ENCODE measurements around the gene TMPO. TPM values are rescaled to one million over a fixed set of nuclear protein-coding genes. Genes with fewer than 3 reads are reported as not detected.
A peak's percentile ranks its signal among the peaks of the same experiment; 100 is the strongest.
"Not testable (repeated sequence)": the region's sequence is repeated elsewhere in the genome, so short reads cannot be mapped to it uniquely, and the experiment has no call there.

Gene TMPO
- 55.0 TPM for total RNA-seq

GRCh38 chr12:98515287-98516110 lies at the start of gene TMPO:
TMPO (plus strand) TSS chr12:98515590; CDS start chr12:98515868, 278 bp downstream.
- peak; percentile 99 for ATAC-seq

- ATAC-seq, result no peak
Measured at GRCh38 chr12:98465950-98466602, 49.3 kb upstream of the TMPO start.

GRCh38 chr12:98466640-98467400 lies 48.6 kb upstream of the TMPO start:
- ATAC-seq, result no peak

GRCh38 chr12:98469109-98469508 lies 46.3 kb upstream of the TMPO start:
- ATAC-seq, result no peak

GRCh38 chr12:98470469-98471082 lies 44.8 kb upstream of the TMPO start:
- no peak for ATAC-seq

GRCh38 chr12:98471085-98471484 lies 44.3 kb upstream of the TMPO start:
- ATAC-seq, result no peak

- no peak for ATAC-seq
Measured at GRCh38 chr12:98475565-98475908, 39.9 kb upstream of the TMPO start.

GRCh38 chr12:98478606-98479005 lies 36.8 kb upstream of the TMPO start:
- no peak for ATAC-seq

GRCh38 chr12:98483621-98484503 lies 31.5 kb upstream of the TMPO start:
- ATAC-seq, result no peak

GRCh38 chr12:98485792-98486340 lies 29.5 kb upstream of the TMPO start:
- ATAC-seq, result no peak

GRCh38 chr12:98488416-98488815 lies 27.0 kb upstream of the TMPO start:
- not testable (repeated sequence) for ATAC-seq

- no peak for ATAC-seq
Measured at GRCh38 chr12:98489176-98489575, 26.2 kb upstream of the TMPO start.

- peak; percentile 89 for ATAC-seq
Measured at GRCh38 chr12:98490501-98491453, 24.6 kb upstream of the TMPO start.

- ATAC-seq, result no peak
Measured at GRCh38 chr12:98492580-98493140, 22.7 kb upstream of the TMPO start.

- not testable (repeated sequence) for ATAC-seq
Measured at GRCh38 chr12:98501266-98501629, 14.1 kb upstream of the TMPO start.

GRCh38 chr12:98503342-98503591 lies 12.1 kb upstream of the TMPO start:
- ATAC-seq, result peak; percentile 82

GRCh38 chr12:98503592-98504367 lies 11.6 kb upstream of the TMPO start:
- ATAC-seq, result peak; percentile 93

- ATAC-seq, result no peak
Measured at GRCh38 chr12:98504368-98504617, 11.1 kb upstream of the TMPO start.

- ATAC-seq, result no peak
Measured at GRCh38 chr12:98509063-98509462, 6.3 kb upstream of the TMPO start.

- not testable (repeated sequence) for ATAC-seq
Measured at GRCh38 chr12:98511806-98512205, 3.6 kb upstream of the TMPO start.
